ENCODE results near the gene SIGLEC8. TPM values are rescaled to one million over a fixed set of nuclear protein-coding genes. Genes with fewer than 3 reads are reported as not detected.

The SIGLEC8 gene
- total RNA-seq, 2 donors from 2014 or later = 0.28 to 0.41 TPM

DNA sequence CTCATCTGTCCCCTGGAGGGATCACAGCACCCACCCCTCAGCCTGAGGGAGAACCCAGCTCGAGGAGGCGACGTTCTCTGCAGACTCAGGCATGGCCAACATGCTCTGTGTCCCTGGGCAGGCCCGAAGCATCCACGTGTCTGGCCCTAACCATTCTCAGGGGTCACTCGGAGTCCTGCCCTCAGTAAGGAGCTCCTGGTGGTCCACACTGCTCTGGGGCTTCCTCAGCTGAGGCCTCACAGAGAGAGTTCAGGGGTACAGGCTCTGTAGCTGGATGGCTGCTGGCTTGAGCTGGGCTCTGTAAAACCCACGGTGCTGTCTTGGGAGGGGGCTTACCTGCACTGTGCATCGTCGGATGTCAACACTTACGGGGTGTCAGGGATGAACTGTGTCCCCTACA, 4.4 kb upstream of the SIGLEC8 start:
- ATAC-seq (ENCODE audit: insufficient number of reproducible peaks, low FRiP score, low read depth) = no peak
- no peak for TF ChIP-seq CTCF (IDR thresholded peaks at IDR 0.05)
- DNase-seq (ENCODE audit: low spot score) = no peak
- no peaks in the 10 kb centered on the region for H3K27me3 ChIP-seq (replicated peaks; ENCODE audit: insufficient read depth)
- no peaks in the 10 kb centered on the region for H3K36me3 ChIP-seq
- H3K9me3 ChIP-seq = no peaks in the 10 kb centered on the region
- no peaks in the 10 kb centered on the region for H3K4me1 ChIP-seq (ENCODE audit: control insufficient read depth in 1 of 2, low read depth in 2 of 2)
- no peak overlapping the region for H3K27ac ChIP-seq
- H3K4me3 ChIP-seq = no peak overlapping the region

DNA sequence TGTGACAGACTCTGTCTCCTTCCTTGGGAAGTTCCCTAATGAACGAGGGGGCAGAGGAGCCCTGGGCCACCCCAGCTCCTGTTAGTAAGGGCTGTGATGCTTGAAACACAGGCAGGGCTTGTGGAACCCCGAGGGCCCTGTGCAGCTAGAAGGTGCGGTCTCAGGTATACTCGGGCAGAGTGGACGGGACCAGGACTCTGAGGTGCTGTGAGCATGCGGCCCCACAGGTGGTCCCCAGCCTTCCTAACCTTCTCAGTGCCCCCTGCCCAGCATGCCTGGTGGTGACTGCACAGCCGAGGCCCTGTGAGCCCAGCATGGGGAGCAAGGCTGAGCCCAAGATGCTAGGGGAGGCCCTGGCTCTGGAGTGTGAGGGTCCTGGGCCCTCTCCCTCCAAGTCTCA, 4.0 kb upstream of the SIGLEC8 start:
- Histone ChIP-seq H3K27me3 (replicated peaks; ENCODE audit: insufficient read depth) (no peaks in the 10 kb centered on the region), H3K4me3 (no peak overlapping the region), H3K36me3 (no peaks in the 10 kb centered on the region), H3K27ac (no peak overlapping the region), H3K9me3 (no peaks in the 10 kb centered on the region), H3K4me1 (ENCODE audit: control insufficient read depth in 1 of 2, low read depth in 2 of 2) (no peaks in the 10 kb centered on the region)
- ATAC-seq (ENCODE audit: insufficient number of reproducible peaks, low FRiP score, low read depth) = no peak
- no peak for DNase-seq (ENCODE audit: low spot score)
- TF ChIP-seq CTCF (IDR thresholded peaks at IDR 0.05) = no peak

DNA sequence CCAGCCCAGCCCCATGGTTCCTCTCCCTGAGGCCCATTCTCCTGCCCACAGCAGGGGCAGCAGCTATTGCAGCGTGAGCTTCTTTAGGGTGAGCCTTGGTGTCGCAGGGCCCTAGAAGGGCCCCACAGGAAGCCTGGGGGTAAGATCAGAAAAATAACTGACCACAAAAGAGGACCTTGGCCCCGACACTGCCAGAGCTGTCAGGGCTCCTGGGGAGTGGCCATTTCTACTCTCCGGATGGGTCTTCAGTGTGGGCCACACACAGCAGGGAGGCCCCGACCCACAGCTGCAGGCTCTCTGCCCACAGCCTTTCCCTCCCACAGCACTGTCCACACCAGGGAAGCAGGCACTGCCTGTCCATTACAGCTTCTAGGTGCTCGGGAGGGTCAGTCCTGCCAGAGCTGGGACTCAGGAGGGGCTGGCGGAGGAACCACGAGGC, 3.5 kb upstream of the SIGLEC8 start:
- no peaks in the 10 kb centered on the region for H3K9me3 ChIP-seq
- ATAC-seq (ENCODE audit: insufficient number of reproducible peaks, low FRiP score, low read depth) (no peak), DNase-seq (ENCODE audit: low spot score) (no peak)
- TF ChIP-seq CTCF (IDR thresholded peaks at IDR 0.05) = no peak
- no peaks in the 10 kb centered on the region for H3K36me3 ChIP-seq
- H3K4me3 ChIP-seq = no peak overlapping the region
- H3K27ac ChIP-seq = no peak overlapping the region
- no peaks in the 10 kb centered on the region for H3K27me3 ChIP-seq (replicated peaks; ENCODE audit: insufficient read depth)
- no peaks in the 10 kb centered on the region for H3K4me1 ChIP-seq (ENCODE audit: control insufficient read depth in 1 of 2, low read depth in 2 of 2)

GRCh38 chr19:51460164-51460992, 2.1 kb upstream of the SIGLEC8 start:
- H3K36me3 ChIP-seq = no peaks in the 10 kb centered on the region
- DNase-seq (ENCODE audit: low spot score) = no peak
- H3K4me3 ChIP-seq = no peak overlapping the region

More at GRCh38 chr19:51460164-51460992, 2.1 kb upstream of the SIGLEC8 start:
- no peak overlapping the region for H3K27ac ChIP-seq
- no peak for TF ChIP-seq CTCF (IDR thresholded peaks at IDR 0.05)
- H3K27me3 ChIP-seq (replicated peaks; ENCODE audit: insufficient read depth) = no peaks in the 10 kb centered on the region
- H3K4me1 ChIP-seq (ENCODE audit: control insufficient read depth in 1 of 2, low read depth in 2 of 2) = no peaks in the 10 kb centered on the region
- no peaks in the 10 kb centered on the region for H3K9me3 ChIP-seq
- no peak for ATAC-seq (ENCODE audit: insufficient number of reproducible peaks, low FRiP score, low read depth)
